ENCODE data around the gene MIA.
"Not testable (repeated sequence)": the region's sequence is repeated elsewhere in the genome, so short reads cannot be mapped to it uniquely, and the experiment has no call there.

MIA gene

DNA sequence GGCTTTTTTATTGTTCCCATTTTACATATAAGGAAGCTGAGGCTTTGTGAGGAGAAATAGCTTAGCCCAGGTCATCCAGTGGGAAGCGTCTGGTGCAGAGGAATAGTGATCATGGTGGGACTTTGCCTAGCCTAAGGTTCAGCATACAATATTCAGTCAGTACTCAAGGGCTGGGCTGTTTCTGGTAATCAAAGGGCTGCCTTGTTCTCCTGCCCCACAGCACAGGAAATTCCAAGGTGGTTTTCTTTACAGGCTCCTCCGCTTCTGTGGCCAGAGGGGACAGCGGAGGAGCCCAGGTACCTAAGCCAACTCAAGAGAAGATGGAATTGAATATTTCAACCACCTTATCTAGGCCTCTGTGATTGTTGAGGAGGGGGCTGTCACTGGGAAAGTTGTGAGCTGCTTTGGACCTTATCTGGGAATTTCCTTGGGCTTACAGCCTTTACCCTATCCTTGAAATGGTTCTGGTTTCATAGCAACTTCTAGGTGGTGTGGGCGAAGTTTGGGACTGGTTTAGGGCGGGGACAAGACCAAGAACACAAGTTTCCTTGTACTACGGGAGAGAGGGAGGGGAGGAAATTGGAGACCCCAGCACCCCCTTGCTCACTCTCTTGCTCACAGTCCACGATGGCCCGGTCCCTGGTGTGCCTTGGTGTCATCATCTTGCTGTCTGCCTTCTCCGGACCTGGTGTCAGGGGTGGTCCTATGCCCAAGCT, at the start of gene MIA:
Gene MIA (plus strand): TSS at position 606 of the 716 bp plus-strand sequence. CDS start 22 bp downstream, at position 628.
- no peak within 1 kb of the TSS for H3K27ac Mint-ChIP-seq
- no peaks in the 10 kb centered on the region for H3K27me3 Mint-ChIP-seq
- peaks cover 58% of the 10 kb centered on the region for H3K4me1 Mint-ChIP-seq (ENCODE audit: low read depth)
- no peak within 1 kb of the TSS for H3K4me3 Mint-ChIP-seq
- H3K36me3 Mint-ChIP-seq (ENCODE audit: low read depth): peaks cover 10% of the 10 kb centered on the region
- no peaks in the 10 kb centered on the region for H3K9me3 Mint-ChIP-seq

DNA sequence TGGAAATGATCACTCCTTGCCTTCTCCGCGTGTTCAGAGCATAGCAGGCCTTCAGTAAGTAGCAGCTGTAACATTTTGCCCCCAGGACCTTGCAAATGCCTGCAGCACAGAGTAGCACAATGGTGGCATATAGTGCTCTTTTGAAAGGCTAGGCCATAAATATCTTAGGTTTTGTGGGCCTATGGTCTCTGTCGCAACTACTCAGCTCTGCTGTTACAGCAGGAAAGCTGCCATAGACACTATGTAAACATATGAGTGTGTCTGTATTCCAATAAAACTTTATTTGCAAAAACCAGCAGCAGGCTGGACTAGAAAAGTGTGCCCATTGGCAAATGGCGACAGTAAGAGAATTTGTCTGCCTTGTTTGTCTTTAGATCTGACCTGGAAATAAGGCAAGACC, 49.0 kb upstream of the MIA start:
- no peak overlapping the region for H3K27ac Mint-ChIP-seq
- H3K9me3 Mint-ChIP-seq: no peaks in the 10 kb centered on the region
- no peak overlapping the region for H3K4me3 Mint-ChIP-seq
- peaks cover 26% of the 10 kb centered on the region for H3K4me1 Mint-ChIP-seq (ENCODE audit: low read depth)
- no peaks in the 10 kb centered on the region for H3K27me3 Mint-ChIP-seq
- H3K36me3 Mint-ChIP-seq (ENCODE audit: low read depth): peaks cover 29% of the 10 kb centered on the region

DNA sequence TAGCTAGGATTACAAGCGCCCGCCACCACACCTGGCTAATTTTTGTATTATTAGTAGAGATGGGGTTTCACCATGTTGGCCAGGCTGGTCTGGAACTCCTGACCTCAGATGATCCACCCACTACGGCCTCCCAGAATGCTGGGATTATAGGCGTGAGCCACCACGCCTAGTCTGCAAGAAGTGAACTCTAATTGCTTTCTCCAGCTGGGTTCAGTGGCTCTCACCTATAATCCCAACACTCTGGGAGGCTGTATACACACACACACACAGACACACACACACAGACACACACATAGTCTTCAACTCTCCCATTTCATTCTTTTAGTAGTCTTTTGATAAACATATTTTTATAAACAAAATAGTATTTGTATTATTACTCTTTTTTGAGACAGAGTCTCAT, 45.3 kb upstream of the MIA start:
- not testable (repeated sequence) for H3K4me1 Mint-ChIP-seq (ENCODE audit: low read depth); H3K27me3 Mint-ChIP-seq; H3K4me3 Mint-ChIP-seq; H3K9me3 Mint-ChIP-seq; H3K27ac Mint-ChIP-seq
- H3K36me3 Mint-ChIP-seq (ENCODE audit: low read depth): peaks cover 40% of the 10 kb centered on the region

DNA sequence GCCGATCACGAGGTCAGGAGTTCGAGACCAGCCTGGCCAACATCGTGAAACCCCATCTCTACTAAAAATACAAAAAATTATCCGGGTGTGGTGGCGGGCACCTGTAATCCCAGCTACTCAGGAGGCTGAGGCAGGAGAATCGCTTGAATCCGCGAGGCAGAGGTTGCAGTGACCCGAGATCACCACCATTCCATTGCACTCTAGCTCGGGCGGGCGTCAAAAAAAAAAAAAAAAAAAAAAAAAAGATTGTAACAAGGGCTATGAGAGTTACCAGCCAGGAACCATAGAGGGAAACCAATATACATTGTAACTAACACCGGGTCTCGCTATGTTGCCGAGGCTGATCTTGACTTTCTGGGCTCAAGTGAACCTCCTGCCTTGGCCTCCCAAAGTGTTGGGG, 43.0 kb upstream of the MIA start:
- H3K9me3 Mint-ChIP-seq: not testable (repeated sequence)
- H3K36me3 Mint-ChIP-seq (ENCODE audit: low read depth): peaks cover 46% of the 10 kb centered on the region

DNA sequence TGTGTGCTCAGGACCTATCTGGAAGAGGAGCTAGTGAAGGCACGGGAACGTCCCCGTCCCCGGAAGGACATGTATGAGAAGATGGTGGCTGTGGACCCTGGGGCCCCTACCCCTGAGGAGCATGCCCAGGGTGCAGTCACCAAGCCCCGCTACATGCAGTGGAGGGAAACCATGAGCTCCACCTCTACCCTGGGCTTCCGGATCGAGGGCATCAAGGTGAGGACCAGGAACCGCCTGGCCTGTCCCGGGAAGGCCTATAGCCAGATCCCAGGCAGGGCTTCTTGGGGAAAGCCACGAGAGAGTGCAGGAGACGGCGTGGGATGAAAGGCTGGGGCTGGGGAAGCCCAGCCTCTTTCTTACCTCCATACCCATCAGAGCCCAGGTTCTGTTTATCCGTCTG, 42.2 kb upstream of the MIA start:
- H3K27ac Mint-ChIP-seq: no peak overlapping the region
- peaks cover 40% of the 10 kb centered on the region for H3K36me3 Mint-ChIP-seq (ENCODE audit: low read depth)

More for the DNA sequence above, 43.0 kb upstream of the MIA start:
- H3K27ac Mint-ChIP-seq; H3K4me3 Mint-ChIP-seq; H3K27me3 Mint-ChIP-seq; H3K4me1 Mint-ChIP-seq (ENCODE audit: low read depth): not testable (repeated sequence)

DNA sequence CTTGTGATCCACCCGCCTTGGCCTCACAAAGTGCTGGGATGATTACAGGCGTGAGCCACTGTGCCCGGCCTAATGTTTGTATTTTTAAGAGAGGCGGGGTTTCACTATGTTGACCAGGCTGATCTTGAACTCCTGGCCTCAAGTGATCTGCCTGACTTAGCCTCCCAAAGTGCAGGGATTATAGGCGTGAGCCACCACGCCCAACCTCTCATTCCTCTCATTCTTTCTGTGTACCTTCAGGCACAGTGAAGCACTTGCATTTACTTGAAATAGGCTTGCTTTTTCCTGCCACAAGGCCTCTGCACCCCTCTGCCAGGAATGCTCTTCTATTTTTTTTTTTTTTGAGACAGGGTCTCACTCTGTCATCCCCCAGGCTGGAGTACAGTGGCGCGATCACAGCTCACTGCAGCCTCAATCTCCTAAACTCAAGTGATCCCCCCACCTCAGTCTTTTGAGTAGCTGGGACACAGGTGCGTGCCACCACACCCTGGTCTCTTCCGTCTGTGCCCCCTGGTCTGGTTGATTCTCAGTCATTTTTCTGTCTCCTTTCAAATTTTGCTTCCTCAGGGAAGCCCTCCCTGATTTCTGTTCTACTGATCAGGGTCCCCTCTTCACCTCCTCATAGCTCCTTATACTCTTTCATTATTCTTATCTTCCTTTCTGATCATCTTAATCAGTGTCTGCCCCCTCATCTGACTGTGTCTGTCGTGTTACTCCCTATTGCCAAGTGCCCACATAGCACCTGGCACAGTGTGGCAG, 40.1 kb upstream of the MIA start:
- no peak overlapping the region for H3K27ac Mint-ChIP-seq
- H3K36me3 Mint-ChIP-seq (ENCODE audit: low read depth): peaks cover 42% of the 10 kb centered on the region
- H3K27me3 Mint-ChIP-seq: no peaks in the 10 kb centered on the region
- no peaks in the 10 kb centered on the region for H3K9me3 Mint-ChIP-seq
- H3K4me3 Mint-ChIP-seq: no peak overlapping the region
- H3K4me1 Mint-ChIP-seq (ENCODE audit: low read depth): peaks cover 4% of the 10 kb centered on the region

More for the DNA sequence above, 42.2 kb upstream of the MIA start:
- H3K27me3 Mint-ChIP-seq: no peaks in the 10 kb centered on the region
- no peaks in the 10 kb centered on the region for H3K9me3 Mint-ChIP-seq
- H3K4me1 Mint-ChIP-seq (ENCODE audit: low read depth): no peaks in the 10 kb centered on the region
- H3K4me3 Mint-ChIP-seq: no peak overlapping the region

DNA sequence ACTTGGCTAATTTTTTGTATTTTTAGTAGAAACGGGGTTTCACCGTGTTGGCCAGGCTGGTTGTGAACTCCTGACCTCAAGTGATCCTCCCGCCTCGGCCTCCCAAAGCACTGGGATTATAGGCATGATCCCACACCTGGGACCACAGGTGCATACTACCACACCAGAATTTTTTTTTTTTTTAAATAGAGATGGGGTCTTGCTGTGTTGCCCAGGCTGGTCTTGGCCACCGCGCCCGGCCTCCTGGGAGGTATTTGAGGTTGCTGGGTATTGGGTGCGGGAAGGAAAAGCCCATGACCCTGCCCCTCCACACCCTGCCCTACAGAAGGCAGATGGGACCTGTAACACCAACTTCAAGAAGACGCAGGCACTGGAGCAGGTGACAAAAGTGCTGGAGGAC, 38.7 kb upstream of the MIA start:
- H3K27me3 Mint-ChIP-seq: no peaks in the 10 kb centered on the region
- no peak overlapping the region for H3K27ac Mint-ChIP-seq
- H3K4me1 Mint-ChIP-seq (ENCODE audit: low read depth): peaks cover 4% of the 10 kb centered on the region
- peaks cover 31% of the 10 kb centered on the region for H3K36me3 Mint-ChIP-seq (ENCODE audit: low read depth)
- no peak overlapping the region for H3K4me3 Mint-ChIP-seq
- no peaks in the 10 kb centered on the region for H3K9me3 Mint-ChIP-seq

DNA sequence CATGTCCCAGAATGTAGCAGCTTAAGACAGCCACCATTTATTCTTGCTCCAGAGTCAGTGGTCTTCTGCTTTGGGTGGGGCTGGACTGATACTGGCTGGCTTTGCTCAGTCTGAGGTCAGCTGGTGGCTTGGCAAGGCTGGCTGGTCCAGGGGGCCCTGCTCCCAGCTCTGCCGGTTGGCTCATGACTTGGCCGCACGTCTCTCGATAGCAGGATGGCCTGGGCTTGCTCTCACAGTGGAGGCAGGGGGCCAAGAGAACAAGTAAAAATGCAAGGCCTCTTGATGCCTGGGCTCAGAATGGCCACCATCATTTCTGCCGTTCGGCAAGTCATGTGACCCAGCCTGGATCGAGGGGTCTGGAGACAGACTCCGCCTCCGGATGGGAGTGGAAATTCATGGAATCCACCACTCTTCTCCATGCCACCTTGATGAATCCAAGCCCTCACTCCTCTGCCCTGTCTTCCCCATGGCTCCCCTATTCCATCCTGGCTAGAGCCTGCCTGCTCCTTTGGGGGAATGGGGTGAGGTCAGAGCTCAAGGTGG, 38.1 kb upstream of the MIA start:
- Mint-ChIP-seq H3K27me3 (no peaks in the 10 kb centered on the region), H3K4me1 (ENCODE audit: low read depth) (peaks cover 4% of the 10 kb centered on the region), H3K9me3 (no peaks in the 10 kb centered on the region), H3K4me3 (no peak overlapping the region), H3K27ac (no peak overlapping the region), H3K36me3 (ENCODE audit: low read depth) (peaks cover 31% of the 10 kb centered on the region)

DNA sequence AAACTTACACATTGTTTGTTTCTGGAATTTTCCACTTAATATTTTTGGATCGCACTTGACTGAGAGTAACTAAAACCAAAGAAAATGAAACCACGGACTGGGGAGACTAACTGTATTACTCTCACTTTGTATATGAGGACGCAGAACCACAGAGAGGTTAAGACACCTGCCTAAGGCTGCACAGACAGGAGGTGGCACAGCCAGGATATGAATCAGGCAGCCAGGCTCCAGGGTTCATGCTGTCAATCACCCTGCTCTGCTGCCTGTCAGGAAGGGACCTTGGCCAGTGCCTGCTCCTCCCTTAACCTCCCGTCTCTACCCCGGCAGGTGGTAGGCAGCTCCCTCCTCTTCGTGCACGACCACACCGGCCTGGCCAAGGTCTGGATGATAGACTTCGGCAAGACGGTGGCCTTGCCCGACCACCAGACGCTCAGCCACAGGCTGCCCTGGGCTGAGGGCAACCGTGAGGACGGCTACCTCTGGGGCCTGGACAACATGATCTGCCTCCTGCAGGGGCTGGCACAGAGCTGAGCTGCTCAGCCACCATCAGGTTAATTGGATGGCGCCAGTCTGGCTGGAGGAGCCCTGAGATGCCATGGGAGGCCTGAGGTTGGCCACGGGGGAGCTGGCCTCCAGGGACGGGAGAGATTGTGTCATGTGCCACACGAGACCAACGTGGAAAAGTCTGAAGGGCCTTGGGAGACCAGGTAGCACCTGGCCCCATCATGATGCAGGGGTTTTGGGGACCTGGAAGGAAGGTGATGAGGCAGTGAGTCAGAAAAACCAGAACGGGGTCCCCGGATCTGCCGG, 36.1 kb upstream of the MIA start:
- Mint-ChIP-seq H3K27me3 (no peaks in the 10 kb centered on the region), H3K36me3 (ENCODE audit: low read depth) (peaks cover 15% of the 10 kb centered on the region), H3K4me1 (ENCODE audit: low read depth) (peaks cover 4% of the 10 kb centered on the region), H3K4me3 (no peak overlapping the region), H3K9me3 (no peaks in the 10 kb centered on the region), H3K27ac (peak overlapping the region; percentile 40)

DNA sequence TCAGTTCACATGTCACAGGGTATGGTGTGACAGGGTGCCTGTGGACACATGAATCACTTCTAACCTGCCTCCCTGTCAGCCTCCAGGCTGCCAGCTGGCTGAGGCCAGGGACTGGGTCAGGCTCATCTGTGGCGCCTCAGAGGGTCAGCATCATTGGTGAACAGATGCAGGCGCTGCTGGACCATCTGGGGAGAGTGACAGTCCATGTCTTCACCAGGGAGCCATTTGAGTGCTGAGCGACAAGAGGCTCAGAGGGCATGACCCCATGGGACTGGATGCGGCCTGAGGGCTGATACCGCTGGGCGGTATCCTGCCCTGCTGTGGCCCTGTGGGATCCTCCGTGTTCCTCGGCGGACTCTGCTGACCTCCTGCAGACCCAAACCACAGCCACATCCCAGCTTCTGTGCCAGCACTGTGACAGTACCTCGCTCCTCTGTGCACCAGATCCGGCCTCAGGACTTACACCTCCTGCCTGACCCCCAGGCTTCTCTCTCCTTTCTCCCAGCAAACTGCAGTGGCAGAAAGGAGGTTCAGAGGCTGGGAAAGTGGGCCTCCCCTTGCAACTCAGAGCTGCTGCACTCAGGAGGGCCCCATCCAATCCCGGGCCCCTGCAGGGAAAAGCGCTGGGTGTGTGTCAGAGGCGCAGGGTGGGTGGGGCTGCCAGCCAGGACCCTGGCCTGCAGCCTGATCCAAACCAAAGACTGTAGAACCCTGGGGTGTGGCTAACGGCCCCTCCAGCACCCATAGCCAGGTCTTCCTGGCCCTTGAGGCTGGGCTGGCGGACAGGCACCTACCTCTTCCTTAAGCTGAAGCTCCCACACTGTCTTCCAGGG, 35.2 kb upstream of the MIA start:
- no peaks in the 10 kb centered on the region for H3K9me3 Mint-ChIP-seq
- H3K4me3 Mint-ChIP-seq: no peak overlapping the region
- H3K4me1 Mint-ChIP-seq (ENCODE audit: low read depth): peaks cover 4% of the 10 kb centered on the region
- peaks cover 12% of the 10 kb centered on the region for H3K36me3 Mint-ChIP-seq (ENCODE audit: low read depth)
- H3K27ac Mint-ChIP-seq: no peak overlapping the region
- no peaks in the 10 kb centered on the region for H3K27me3 Mint-ChIP-seq

DNA sequence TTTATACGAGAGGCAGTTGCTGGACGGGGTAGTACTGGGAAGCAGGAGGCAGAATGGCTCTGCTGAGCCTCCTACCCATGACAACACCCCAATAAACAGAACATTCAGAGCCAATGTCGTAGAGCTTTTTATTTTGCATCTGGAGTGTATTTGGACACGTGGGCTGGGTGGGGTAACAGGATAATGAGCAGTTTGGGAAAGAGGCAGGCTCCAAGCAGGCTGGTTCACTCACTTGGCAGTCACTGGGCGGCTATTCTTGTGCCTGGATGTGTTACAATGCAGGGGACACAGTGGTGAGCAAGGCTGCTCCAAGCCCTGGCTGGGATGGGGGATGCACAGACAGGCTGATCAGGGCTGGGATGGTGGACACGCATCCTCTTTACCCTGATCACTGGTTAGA, 34.6 kb upstream of the MIA start:
- H3K27me3 Mint-ChIP-seq: no peaks in the 10 kb centered on the region
- peaks cover 4% of the 10 kb centered on the region for H3K4me1 Mint-ChIP-seq (ENCODE audit: low read depth)
- H3K9me3 Mint-ChIP-seq: no peaks in the 10 kb centered on the region
- no peak overlapping the region for H3K4me3 Mint-ChIP-seq
- no peak overlapping the region for H3K27ac Mint-ChIP-seq
- H3K36me3 Mint-ChIP-seq (ENCODE audit: low read depth): peaks cover 6% of the 10 kb centered on the region

DNA sequence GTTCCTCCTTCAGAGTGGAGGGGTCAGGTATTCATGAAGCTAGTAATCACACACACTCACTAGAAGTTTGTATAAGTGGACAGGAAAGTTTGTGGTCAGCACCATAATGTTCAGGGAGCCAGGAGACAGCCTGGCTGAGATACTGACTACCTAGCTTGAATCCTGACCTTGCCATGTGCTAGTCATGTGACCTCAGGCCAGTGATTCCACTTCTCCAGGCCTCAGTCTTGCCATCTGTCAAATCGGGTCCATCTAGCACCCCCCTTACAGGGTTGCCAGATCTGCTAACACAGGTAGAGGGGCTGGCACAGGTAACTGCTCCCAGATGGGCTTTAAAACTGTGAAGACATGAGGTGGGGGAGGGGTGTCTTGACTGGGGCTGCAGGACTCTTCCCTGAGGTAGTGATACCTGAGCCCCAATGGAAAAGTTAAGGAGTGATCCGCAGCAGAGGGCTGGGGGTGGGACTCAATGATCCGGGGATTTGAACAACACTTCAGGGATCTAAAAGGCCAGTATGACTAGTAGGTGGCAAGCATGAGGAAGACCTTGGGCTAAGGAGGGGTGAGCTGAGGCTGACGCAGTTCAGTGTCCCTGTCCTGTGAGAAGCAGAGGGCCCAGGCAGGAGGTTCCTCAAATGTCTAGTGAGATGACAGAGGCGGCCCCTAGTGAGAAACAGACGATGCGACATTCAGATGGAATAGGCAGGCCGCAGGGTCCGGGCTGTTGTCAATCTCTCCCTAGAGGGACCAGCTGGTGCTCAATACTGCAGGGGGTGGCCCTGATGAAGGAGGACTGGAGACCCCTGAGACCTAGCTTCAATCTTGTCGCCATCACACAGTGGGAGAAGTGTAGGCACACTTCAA, 33.6 kb upstream of the MIA start:
- peaks cover 5% of the 10 kb centered on the region for H3K36me3 Mint-ChIP-seq (ENCODE audit: low read depth)
- H3K27me3 Mint-ChIP-seq: no peaks in the 10 kb centered on the region
- H3K4me3 Mint-ChIP-seq: no peak overlapping the region
- H3K4me1 Mint-ChIP-seq (ENCODE audit: low read depth): peaks cover 4% of the 10 kb centered on the region
- H3K9me3 Mint-ChIP-seq: no peaks in the 10 kb centered on the region
- no peak overlapping the region for H3K27ac Mint-ChIP-seq

DNA sequence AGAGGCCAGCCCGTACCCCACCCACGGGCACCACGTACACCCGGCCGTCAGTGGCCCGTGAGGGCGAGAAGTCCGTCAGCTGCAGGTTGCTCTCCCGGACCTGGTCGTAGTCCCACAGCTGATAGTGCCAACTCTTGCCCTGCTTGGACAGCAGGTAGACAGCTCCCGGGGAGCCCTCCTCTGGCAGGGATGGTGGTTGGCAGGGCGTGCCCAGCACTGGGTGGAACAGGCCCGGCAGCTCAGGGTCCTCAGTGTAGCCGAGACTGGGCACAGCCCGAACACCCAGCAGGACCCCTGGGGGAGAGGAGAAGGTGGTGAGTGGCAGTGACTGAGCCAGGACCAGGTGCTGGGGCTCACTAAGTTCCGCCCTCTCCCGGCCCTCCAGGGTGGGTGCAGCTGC, 32.8 kb upstream of the MIA start:
- Mint-ChIP-seq H3K9me3 (no peaks in the 10 kb centered on the region), H3K36me3 (ENCODE audit: low read depth) (peaks cover 5% of the 10 kb centered on the region), H3K27me3 (no peaks in the 10 kb centered on the region), H3K4me3 (no peak overlapping the region), H3K27ac (no peak overlapping the region), H3K4me1 (ENCODE audit: low read depth) (peaks cover 4% of the 10 kb centered on the region)
